Lower lobe of right lung (tissue), 2 donors: Measurements from ENCODE around the gene SKAP1. TPM values are rescaled to one million over a fixed set of nuclear protein-coding genes. Genes with fewer than 3 reads are reported as not detected.

Experiments
- ATAC-seq, 2 donors: fragments of 200-7000 bp; cut with Tn5 transposase; one replicate each; pipeline ENCODE4 v1.9.1; 2020 to 2022; ENCODE audit warnings: mild to moderate bottlenecking in 2 of 2, moderate library complexity in 2 of 2
- DNase-seq: peaks from one replicate; pipeline ENCODE4 v3.0.0-alpha.2; 2020
- H3K27ac ChIP-seq: fragments of 200-600 bp; one replicate; pipeline ENCODE4 v1.8.0; 2022
- H3K27me3 ChIP-seq: fragments of 200-600 bp; one replicate; pipeline ENCODE4 v1.8.0; 2022; ENCODE audit warnings: low read depth
- H3K36me3 ChIP-seq: fragments of 200-600 bp; one replicate; pipeline ENCODE4 v1.8.0; 2022; ENCODE audit warnings: mild to moderate bottlenecking
- H3K4me1 ChIP-seq: fragments of 200-600 bp; one replicate; pipeline ENCODE4 v1.8.0; 2022
- H3K4me3 ChIP-seq: fragments of 200-600 bp; one replicate; pipeline ENCODE4 v1.8.0; 2022; ENCODE audit warnings: mild to moderate bottlenecking
- H3K9me3 ChIP-seq: fragments of 200-600 bp; one replicate; pipeline ENCODE4 v1.8.0; 2022
- CTCF ChIP-seq: fragments of 200-600 bp; IDR thresholded peaks from one replicate; pipeline ENCODE4 v1.8.0; 2022; ENCODE audit warnings: antibody characterized with exemption, mild to moderate bottlenecking
- intact Hi-C: fragments of 100-400 bp; cut with DNase I; formaldehyde crosslinking; loops from one replicate; pipeline ENCODE4 v1.11.0; 2022
- total RNA-seq: library from RNA; stranded (reverse); fragmentation: NEBNext Ultra II Directional; extraction: Animal tissue kit (Norgen Biotek cat#: 25700); gene quantifications from one replicate; pipeline ENCODE4 v1.2.1, GENCODE V29; 2021
- donor health status: DM: no; HTN: yes; CAD: no; lungs with severe emphysema.

Gene SKAP1
- total RNA-seq, 1 donor from 2014 or later = 6.4 TPM

- peaks cover 8% of the 10 kb centered on the region for H3K27me3 ChIP-seq
- H3K27ac ChIP-seq = no peak overlapping the region
- no peaks in the 10 kb centered on the region for H3K4me1 ChIP-seq
- TF ChIP-seq CTCF = no peak
- no peaks in the 10 kb centered on the region for H3K9me3 ChIP-seq
- DNase-seq = no peak
- intact Hi-C loops = no loop called here
- ATAC-seq = no peak
- no peaks in the 10 kb centered on the region for H3K36me3 ChIP-seq
- H3K4me3 ChIP-seq = no peak overlapping the region
Measured at GRCh38 chr17:48174833-48175523, 255.0 kb downstream of the SKAP1 start.

- H3K4me1 ChIP-seq = no peaks in the 10 kb centered on the region
- H3K9me3 ChIP-seq = no peaks in the 10 kb centered on the region
- no peak overlapping the region for H3K27ac ChIP-seq
- intact Hi-C loops = no loop called here
- TF ChIP-seq CTCF = no peak
- ATAC-seq (no peak), DNase-seq (no peak)
- peaks cover 14% of the 10 kb centered on the region for H3K27me3 ChIP-seq
- no peak overlapping the region for H3K4me3 ChIP-seq
- H3K36me3 ChIP-seq = no peaks in the 10 kb centered on the region
Measured at GRCh38 chr17:48173191-48173984, 256.6 kb downstream of the SKAP1 start.

- no peak for ATAC-seq
- H3K27me3 ChIP-seq = peaks cover 14% of the 10 kb centered on the region
- H3K36me3 ChIP-seq = no peaks in the 10 kb centered on the region
- H3K9me3 ChIP-seq = no peaks in the 10 kb centered on the region
- no peaks in the 10 kb centered on the region for H3K4me1 ChIP-seq
- intact Hi-C loops = no loop called here
- TF ChIP-seq CTCF = no peak
- no peak overlapping the region for H3K27ac ChIP-seq
- H3K4me3 ChIP-seq = no peak overlapping the region
- no peak for DNase-seq
Measured at GRCh38 chr17:48169926-48170325, 260.1 kb downstream of the SKAP1 start.

- intact Hi-C loops = no loop called here
- no peaks in the 10 kb centered on the region for H3K9me3 ChIP-seq
- H3K27me3 ChIP-seq = no peaks in the 10 kb centered on the region
- H3K4me3 ChIP-seq = no peak overlapping the region
- TF ChIP-seq CTCF = no peak
- ATAC-seq (no peak), DNase-seq (no peak)
- H3K36me3 ChIP-seq = no peaks in the 10 kb centered on the region
- H3K27ac ChIP-seq = no peak overlapping the region
- no peaks in the 10 kb centered on the region for H3K4me1 ChIP-seq
Measured at GRCh38 chr17:48163809-48164208, 266.2 kb downstream of the SKAP1 start.

GRCh38 chr17:48162946-48163506 is 267.0 kb downstream of the SKAP1 start:
- intact Hi-C loops = no loop called here
- DNase-seq = no peak
- H3K4me1 ChIP-seq = no peaks in the 10 kb centered on the region
- H3K36me3 ChIP-seq = no peaks in the 10 kb centered on the region
- TF ChIP-seq CTCF = no peak
- H3K27me3 ChIP-seq = no peaks in the 10 kb centered on the region
- H3K4me3 ChIP-seq = no peak overlapping the region
- no peaks in the 10 kb centered on the region for H3K9me3 ChIP-seq
- H3K27ac ChIP-seq = no peak overlapping the region
- ATAC-seq = no peak
